ENCODE measurements around the gene GNPTAB.

GRCh38 chr12:101792046-101792931 lies 38.5 kb downstream of the GNPTAB start:
- peak; percentile 25 for TF ChIP-seq CTCF (IDR thresholded peaks at IDR 0.05; ENCODE audit: insufficient read depth, low read depth, low read length)
- TF ChIP-seq EZH2 (IDR thresholded peaks at IDR 0.05; ENCODE audit: insufficient read depth, low read length), result no peak

All from astrocyte (in vitro differentiated cells and primary cell).